Muscle layer of colon (tissue), 2 donors: ENCODE measurements around the gene DYSF.
A peak's percentile ranks its signal among the peaks of the same experiment; 100 is the strongest.

Experiments
- H3K27ac ChIP-seq: one replicate; pipeline ENCODE4 v1.7.0; 2013; ENCODE audit warnings: low read depth, mild to moderate bottlenecking, low read length, moderate library complexity
- H3K27me3 ChIP-seq, 2 donors: one replicate each; pipeline ENCODE4 v1.7.0; 2013; ENCODE audit warnings: low read length in 2 of 2, mild to moderate bottlenecking in 2 of 2; ENCODE audit not compliant: insufficient read depth in 2 of 2, control insufficient read depth in 1 of 2
- H3K36me3 ChIP-seq: one replicate; pipeline ENCODE4 v1.7.0; 2013; ENCODE audit warnings: mild to moderate bottlenecking, low read length; ENCODE audit not compliant: insufficient read depth
- H3K4me1 ChIP-seq: one replicate; pipeline ENCODE4 v1.7.0; 2013; ENCODE audit warnings: mild to moderate bottlenecking, low read length; ENCODE audit not compliant: insufficient read depth
- H3K4me3 ChIP-seq, 2 donors: one replicate each; pipeline ENCODE4 v1.7.0; 2013; ENCODE audit warnings: low read length in 2 of 2, low read depth in 1 of 2, mild to moderate bottlenecking in 1 of 2, moderate library complexity in 1 of 2
- H3K9ac ChIP-seq: one replicate; pipeline ENCODE4 v1.7.0; 2013; ENCODE audit warnings: low read length
- H3K9me3 ChIP-seq: one replicate; pipeline ENCODE4 v1.7.0; 2013; ENCODE audit warnings: mild to moderate bottlenecking, low read length
- donor health status: abdominal sarcoma.
- donor health status: Adenocarcinoma of cecum.

The DYSF gene

GRCh38 chr2:71699428-71699827, 246.1 kb downstream of the DYSF start:
- Histone ChIP-seq H3K9ac (no peak overlapping the region), H3K27ac (no peak overlapping the region), H3K36me3 (no peaks in the 10 kb centered on the region), H3K9me3 (no peaks in the 10 kb centered on the region), H3K4me3 (no peak overlapping the region), H3K27me3 (no peaks in the 10 kb centered on the region), H3K4me1 (peaks cover 22% of the 10 kb centered on the region)

- Histone ChIP-seq H3K9ac (no peak overlapping the region), H3K4me1 (peaks cover 22% of the 10 kb centered on the region)
Observed at GRCh38 chr2:71700041-71700657, 246.8 kb downstream of the DYSF start.

GRCh38 chr2:71700658-71701397, 247.5 kb downstream of the DYSF start:
- Histone ChIP-seq H3K36me3 (no peaks in the 10 kb centered on the region), H3K9me3 (no peaks in the 10 kb centered on the region), H3K27me3 (no peaks in the 10 kb centered on the region), H3K27ac (peak overlapping the region; percentile 36), H3K4me3 (no peak overlapping the region), H3K4me1 (peaks cover 22% of the 10 kb centered on the region), H3K9ac (no peak overlapping the region)

More at GRCh38 chr2:71700041-71700657, 246.8 kb downstream of the DYSF start:
- H3K4me3 ChIP-seq: no peak overlapping the region
- H3K36me3 ChIP-seq: no peaks in the 10 kb centered on the region
- H3K27me3 ChIP-seq: no peaks in the 10 kb centered on the region
- no peak overlapping the region for H3K27ac ChIP-seq
- no peaks in the 10 kb centered on the region for H3K9me3 ChIP-seq

- H3K4me1 ChIP-seq: peaks cover 22% of the 10 kb centered on the region
- no peak overlapping the region for H3K9ac ChIP-seq
- H3K9me3 ChIP-seq: no peaks in the 10 kb centered on the region
- no peak overlapping the region for H3K27ac ChIP-seq
- H3K36me3 ChIP-seq: no peaks in the 10 kb centered on the region
- H3K4me3 ChIP-seq: no peak overlapping the region
- no peaks in the 10 kb centered on the region for H3K27me3 ChIP-seq
Observed at GRCh38 chr2:71702071-71702970, 249.0 kb downstream of the DYSF start.

GRCh38 chr2:71702971-71703898, 249.9 kb downstream of the DYSF start:
- H3K9me3 ChIP-seq: no peaks in the 10 kb centered on the region
- H3K27ac ChIP-seq: no peak overlapping the region
- peaks cover 22% of the 10 kb centered on the region for H3K4me1 ChIP-seq
- no peak overlapping the region for H3K9ac ChIP-seq
- H3K27me3 ChIP-seq: no peaks in the 10 kb centered on the region
- H3K4me3 ChIP-seq: no peak overlapping the region
- H3K36me3 ChIP-seq: no peaks in the 10 kb centered on the region

- no peak overlapping the region for H3K4me3 ChIP-seq
- peaks cover 22% of the 10 kb centered on the region for H3K4me1 ChIP-seq
- H3K27me3 ChIP-seq: no peaks in the 10 kb centered on the region
- no peak overlapping the region for H3K9ac ChIP-seq
- no peak overlapping the region for H3K27ac ChIP-seq
- no peaks in the 10 kb centered on the region for H3K36me3 ChIP-seq
- H3K9me3 ChIP-seq: no peaks in the 10 kb centered on the region
Observed at GRCh38 chr2:71704131-71704561, 250.8 kb downstream of the DYSF start.

- Histone ChIP-seq H3K4me1 (peaks cover 22% of the 10 kb centered on the region), H3K27ac (no peak overlapping the region), H3K9ac (no peak overlapping the region), H3K36me3 (no peaks in the 10 kb centered on the region), H3K27me3 (no peaks in the 10 kb centered on the region), H3K9me3 (no peaks in the 10 kb centered on the region), H3K4me3 (no peak overlapping the region)
Observed at GRCh38 chr2:71704688-71705087, 251.3 kb downstream of the DYSF start.

GRCh38 chr2:71705171-71705960, 252.0 kb downstream of the DYSF start:
- H3K9ac ChIP-seq: no peak overlapping the region
- no peaks in the 10 kb centered on the region for H3K27me3 ChIP-seq
- H3K4me3 ChIP-seq: no peak overlapping the region
- H3K4me1 ChIP-seq: peaks cover 16% of the 10 kb centered on the region
- H3K27ac ChIP-seq: no peak overlapping the region
- no peaks in the 10 kb centered on the region for H3K9me3 ChIP-seq
- H3K36me3 ChIP-seq: no peaks in the 10 kb centered on the region

GRCh38 chr2:71706121-71706520, 252.8 kb downstream of the DYSF start:
- Histone ChIP-seq H3K36me3 (no peaks in the 10 kb centered on the region), H3K4me3 (no peak overlapping the region), H3K27ac (no peak overlapping the region), H3K4me1 (peaks cover 10% of the 10 kb centered on the region), H3K9ac (no peak overlapping the region), H3K27me3 (no peaks in the 10 kb centered on the region), H3K9me3 (no peaks in the 10 kb centered on the region)

GRCh38 chr2:71706836-71707235, 253.5 kb downstream of the DYSF start:
- Histone ChIP-seq H3K9me3 (no peaks in the 10 kb centered on the region), H3K36me3 (no peaks in the 10 kb centered on the region), H3K9ac (no peak overlapping the region), H3K4me1 (peaks cover 3% of the 10 kb centered on the region), H3K4me3 (no peak overlapping the region), H3K27ac (no peak overlapping the region), H3K27me3 (no peaks in the 10 kb centered on the region)
